SU-DHL-6 (cell line): Measurements from ENCODE around the gene SHCBP1L.

Experiments
- H2AFZ ChIP-seq: fragments of 200-600 bp; sonication (generic); 2 replicates; pipeline ENCODE4 v1.6.1; 2014; ENCODE audit warnings: low read depth, mild to moderate bottlenecking, moderate library complexity, mixed read lengths, antibody characterized with exemption, low read length; ENCODE audit not compliant: severe bottlenecking
- H3F3A ChIP-seq: fragments of 200-600 bp; shearing (Covaris generic); 2 replicates; pipeline ENCODE4 v1.6.0; 2016; ENCODE audit warnings: antibody characterized with exemption, mild to moderate bottlenecking; ENCODE audit not compliant: insufficient read depth
- H3K27ac ChIP-seq: fragments of 200-600 bp; sonication (generic); 2 replicates; pipeline ENCODE4 v1.5.1; 2016; ENCODE audit warnings: low read depth, mild to moderate bottlenecking, low read length, moderate library complexity, mixed read lengths
- H3K27me3 ChIP-seq: fragments of 200-600 bp; sonication (generic), shearing (Covaris generic); 2 replicates; pipeline ENCODE4 v1.6.0; 2014; ENCODE audit warnings: mild to moderate bottlenecking, low read length
- H3K36me3 ChIP-seq: fragments of 200-600 bp; sonication (generic); 2 replicates; pipeline ENCODE4 v1.6.1; 2014; ENCODE audit warnings: mild to moderate bottlenecking, low read length, mixed read lengths
- H3K4me2 ChIP-seq: fragments of 300-600, 200-600 bp; shearing (Covaris generic), sonication (generic); 2 replicates; pipeline ENCODE4 v1.6.0; 2014; ENCODE audit warnings: low read length, low read depth, mild to moderate bottlenecking; ENCODE audit not compliant: poor library complexity, severe bottlenecking
- H3K4me3 ChIP-seq: fragments of 200-600 bp; sonication (generic); 2 replicates; pipeline ENCODE4 v1.5.1; 2014; ENCODE audit warnings: antibody characterized with exemption, low read length, mild to moderate bottlenecking, mixed read lengths; ENCODE audit not compliant: insufficient read depth, poor library complexity, severe bottlenecking
- H3K79me2 ChIP-seq: fragments of 200-600 bp; sonication (generic); 2 replicates; pipeline ENCODE4 v1.6.1; 2014; ENCODE audit warnings: mild to moderate bottlenecking, low read length, moderate library complexity; ENCODE audit not compliant: insufficient read depth
- H3K9ac ChIP-seq: fragments of 200-600 bp; sonication (generic); 2 replicates; pipeline ENCODE4 v1.7.0; 2014; ENCODE audit warnings: mild to moderate bottlenecking, low read length
- H3K9me2 ChIP-seq: fragments of 200-600 bp; sonication (generic); replicated peaks from 2 replicates; pipeline ENCODE4 v1.6.1; 2014; ENCODE audit warnings: low read length; ENCODE audit not compliant: insufficient read depth
- H3K9me3 ChIP-seq: fragments of 200-600 bp; sonication (generic); 2 replicates; pipeline ENCODE4 v1.6.1; 2014; ENCODE audit warnings: low read length, mixed read lengths; ENCODE audit not compliant: insufficient read depth
- H4K20me1 ChIP-seq: fragments of 200-600 bp; sonication (generic); 2 replicates; pipeline ENCODE4 v1.6.1; 2014; ENCODE audit warnings: low read depth, mild to moderate bottlenecking, antibody characterized with exemption, low read length, moderate library complexity, mixed read lengths
- EZH2phosphoT487 ChIP-seq: fragments of 200-600 bp; sonication (generic), shearing (Covaris generic); conservative IDR thresholded peaks from 2 replicates; pipeline ENCODE4 v1.6.1; 2018; ENCODE audit warnings: mild to moderate bottlenecking, antibody characterized with exemption, low read length, moderate library complexity, mixed read lengths
- TF ChIP-seq, protein P1 (sequence below): fragments of 200-600 bp; sonication (generic); IDR thresholded peaks from one replicate; pipeline ENCODE4 v1.5.1; 2017; ENCODE audit warnings: antibody characterized with exemption, mild to moderate bottlenecking, low read length, moderate library complexity; ENCODE audit not compliant: insufficient read depth, poor library complexity, severe bottlenecking

Gene SHCBP1L

GRCh38 chr1:182875889-182876288 lies 77.1 kb downstream of the SHCBP1L start:
- Histone ChIP-seq H3K27ac (no peak overlapping the region), H3K9ac (no peak overlapping the region), H3K4me3 (no peak overlapping the region), H3K4me2 (no peak overlapping the region), H3K9me3 (no peaks in the 10 kb centered on the region), H3K27me3 (no peaks in the 10 kb centered on the region), H3F3A (peaks cover 74% of the 10 kb centered on the region), H3K36me3 (peaks cover 95% of the 10 kb centered on the region), H4K20me1 (peaks cover 15% of the 10 kb centered on the region; the same call in 1 of the 2 replicates), H3K79me2 (no peaks in the 10 kb centered on the region; the same call in none of the 2 replicates), H3K9me2 (no peaks in the 10 kb centered on the region), H2AFZ (no peak overlapping the region)
- no peak for TF ChIP-seq EZH2phosphoT487
- TF ChIP-seq, protein P1, sequence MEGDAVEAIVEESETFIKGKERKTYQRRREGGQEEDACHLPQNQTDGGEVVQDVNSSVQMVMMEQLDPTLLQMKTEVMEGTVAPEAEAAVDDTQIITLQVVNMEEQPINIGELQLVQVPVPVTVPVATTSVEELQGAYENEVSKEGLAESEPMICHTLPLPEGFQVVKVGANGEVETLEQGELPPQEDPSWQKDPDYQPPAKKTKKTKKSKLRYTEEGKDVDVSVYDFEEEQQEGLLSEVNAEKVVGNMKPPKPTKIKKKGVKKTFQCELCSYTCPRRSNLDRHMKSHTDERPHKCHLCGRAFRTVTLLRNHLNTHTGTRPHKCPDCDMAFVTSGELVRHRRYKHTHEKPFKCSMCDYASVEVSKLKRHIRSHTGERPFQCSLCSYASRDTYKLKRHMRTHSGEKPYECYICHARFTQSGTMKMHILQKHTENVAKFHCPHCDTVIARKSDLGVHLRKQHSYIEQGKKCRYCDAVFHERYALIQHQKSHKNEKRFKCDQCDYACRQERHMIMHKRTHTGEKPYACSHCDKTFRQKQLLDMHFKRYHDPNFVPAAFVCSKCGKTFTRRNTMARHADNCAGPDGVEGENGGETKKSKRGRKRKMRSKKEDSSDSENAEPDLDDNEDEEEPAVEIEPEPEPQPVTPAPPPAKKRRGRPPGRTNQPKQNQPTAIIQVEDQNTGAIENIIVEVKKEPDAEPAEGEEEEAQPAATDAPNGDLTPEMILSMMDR: no peak

- Histone ChIP-seq H3K79me2 (no peaks in the 10 kb centered on the region; the same call in none of the 2 replicates), H3K27me3 (no peaks in the 10 kb centered on the region), H3K4me3 (no peak overlapping the region), H4K20me1 (peaks cover 16% of the 10 kb centered on the region; the same call in 1 of the 2 replicates), H3K36me3 (peaks cover 89% of the 10 kb centered on the region), H3K9ac (no peak overlapping the region), H3F3A (peaks cover 64% of the 10 kb centered on the region), H3K4me2 (no peak overlapping the region), H3K27ac (no peak overlapping the region), H3K9me3 (no peaks in the 10 kb centered on the region), H2AFZ (no peak overlapping the region), H3K9me2 (no peaks in the 10 kb centered on the region)
- TF ChIP-seq EZH2phosphoT487: no peak
- TF ChIP-seq, protein P1: no peak
These were observed 80.1 kb downstream of the SHCBP1L start for GRCh38 chr1:182872881-182873280.

DNA sequence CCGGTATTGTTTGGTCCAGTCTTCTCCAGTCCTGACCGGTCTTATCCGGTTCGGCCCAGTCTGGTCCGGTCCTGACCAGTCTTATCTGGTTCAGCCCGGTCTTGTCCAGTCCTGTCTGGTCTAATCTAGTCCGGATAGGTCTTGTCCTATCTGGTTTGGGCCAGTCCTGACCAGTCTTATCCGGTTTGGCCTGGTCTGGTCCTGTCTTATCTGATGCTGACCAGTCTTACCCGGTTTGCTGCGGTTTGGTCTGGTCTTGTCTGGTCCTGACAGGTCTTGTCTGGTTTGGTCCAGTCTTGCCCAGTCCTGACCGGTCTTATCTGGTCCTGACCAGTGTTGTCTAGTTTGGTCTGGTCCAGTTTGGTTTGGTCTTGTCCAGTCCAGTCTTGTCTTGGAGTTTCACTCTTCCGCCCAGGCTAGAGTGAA lies 83.7 kb downstream of the SHCBP1L start:
- Histone ChIP-seq H3K27ac (no peak overlapping the region), H3K4me3 (no peak overlapping the region), H3K36me3 (peaks cover 89% of the 10 kb centered on the region), H2AFZ (no peak overlapping the region), H3K9me2 (no peaks in the 10 kb centered on the region), H3K9ac (no peak overlapping the region), H4K20me1 (peaks cover 10% of the 10 kb centered on the region; the same call in 1 of the 2 replicates), H3K9me3 (no peaks in the 10 kb centered on the region), H3K4me2 (no peak overlapping the region), H3F3A (peaks cover 51% of the 10 kb centered on the region), H3K27me3 (no peaks in the 10 kb centered on the region), H3K79me2 (peaks cover 14% of the 10 kb centered on the region)
- TF ChIP-seq, protein P1: no peak
- no peak for TF ChIP-seq EZH2phosphoT487
